HK-2 (cell line): ENCODE measurements around the gene HSP90AB1.
"Not testable (repeated sequence)": the region's sequence is repeated elsewhere in the genome, so short reads cannot be mapped to it uniquely, and the experiment has no call there.

ENCODE experiments used
- DNase-seq: peaks from one replicate; pipeline ENCODE4 v3.0.0-alpha.2; 2018; ENCODE audit not compliant: unreplicated experiment

Gene HSP90AB1

GRCh38 chr6:44222486-44223318 is 24.2 kb upstream of the HSP90AB1 start:
- no peak for DNase-seq

- peak; percentile 84 for DNase-seq
Observed at GRCh38 chr6:44223319-44224028, 23.4 kb upstream of the HSP90AB1 start, which contains the start of gene SLC29A1. Gene SLC29A1 (plus strand): TSS chr6:44223595. CDS start chr6:44227314, 3,719 bp downstream.

GRCh38 chr6:44224029-44224964 is 22.6 kb upstream of the HSP90AB1 start:
- peak; percentile 60 for DNase-seq

GRCh38 chr6:44224965-44225305 is 22.0 kb upstream of the HSP90AB1 start:
- no peak for DNase-seq

GRCh38 chr6:44225579-44226325 is 21.1 kb upstream of the HSP90AB1 start:
- DNase-seq = no peak

GRCh38 chr6:44226368-44227147 is 20.3 kb upstream of the HSP90AB1 start:
- no peak for DNase-seq

- no peak for DNase-seq
Observed at GRCh38 chr6:44227148-44227793, 19.6 kb upstream of the HSP90AB1 start.

GRCh38 chr6:44228031-44228430 is 18.9 kb upstream of the HSP90AB1 start:
- no peak for DNase-seq

- DNase-seq = no peak
Observed at GRCh38 chr6:44228433-44228832, 18.5 kb upstream of the HSP90AB1 start.

GRCh38 chr6:44228836-44229235 is 18.1 kb upstream of the HSP90AB1 start:
- DNase-seq = no peak

GRCh38 chr6:44229376-44230033 is 17.4 kb upstream of the HSP90AB1 start:
- DNase-seq = no peak

- DNase-seq = no peak
Observed at GRCh38 chr6:44230034-44230675, 16.7 kb upstream of the HSP90AB1 start.

- not testable (repeated sequence) for DNase-seq
Observed at GRCh38 chr6:44231426-44231825, 15.5 kb upstream of the HSP90AB1 start.

- no peak for DNase-seq
Observed at GRCh38 chr6:44232676-44233566, 14.0 kb upstream of the HSP90AB1 start.

- DNase-seq = no peak
Observed at GRCh38 chr6:44233567-44234100, 13.3 kb upstream of the HSP90AB1 start.

- peak; percentile 78 for DNase-seq
Observed at GRCh38 chr6:44234101-44235025, 12.5 kb upstream of the HSP90AB1 start.
